ENCODE measurements around the gene SLX4IP. TPM values are rescaled to one million over a fixed set of nuclear protein-coding genes. Genes with fewer than 3 reads are reported as not detected.

Gene SLX4IP
- total RNA-seq, 1 experiment from 2014 or later: 5.4 TPM

- intact Hi-C loops (cut with micrococcal nuclease; ENCODE audit: unreplicated experiment): loop anchor here (2.0 kb wide), 1 partner anchor 69 kb away; no protein-coding TSS in a partner anchor
- no peak for TF ChIP-seq CTCF (IDR thresholded peaks at IDR 0.05; ENCODE audit: unreplicated experiment)
- H3K4me3 Mint-ChIP-seq (ENCODE audit: low read depth, unreplicated experiment): no peak overlapping the region
- no peaks in the 10 kb centered on the region for H3K36me3 Mint-ChIP-seq (ENCODE audit: insufficient read depth, unreplicated experiment)
- CTCF ChIA-PET: no interaction called here
- no peak for DNase-seq
- H3K4me1 Mint-ChIP-seq (ENCODE audit: low read depth, unreplicated experiment): peaks cover 25% of the 10 kb centered on the region
- H3K27ac Mint-ChIP-seq (ENCODE audit: unreplicated experiment): peak overlapping the region; percentile 17
- peaks cover 7% of the 10 kb centered on the region for H3K9me3 Mint-ChIP-seq (ENCODE audit: low read depth, unreplicated experiment)
- no peaks in the 10 kb centered on the region for H3K27me3 Mint-ChIP-seq (ENCODE audit: unreplicated experiment)
- no TSS peak for BruUV-seq (replicated peaks)
Measured at GRCh38 chr20:10467681-10468339, 32.7 kb downstream of the SLX4IP start.

GRCh38 chr20:10468340-10468845, 33.3 kb downstream of the SLX4IP start:
- Mint-ChIP-seq H3K4me3 (ENCODE audit: low read depth, unreplicated experiment) (no peak overlapping the region), H3K36me3 (ENCODE audit: insufficient read depth, unreplicated experiment) (no peaks in the 10 kb centered on the region), H3K4me1 (ENCODE audit: low read depth, unreplicated experiment) (peaks cover 19% of the 10 kb centered on the region), H3K27ac (ENCODE audit: unreplicated experiment) (peak overlapping the region; percentile 17), H3K9me3 (ENCODE audit: low read depth, unreplicated experiment) (peaks cover 2% of the 10 kb centered on the region), H3K27me3 (ENCODE audit: unreplicated experiment) (no peaks in the 10 kb centered on the region)
- intact Hi-C loops (cut with micrococcal nuclease; ENCODE audit: unreplicated experiment): loop anchor here (2.0 kb wide), 1 partner anchor 68 kb away; no protein-coding TSS in a partner anchor
- CTCF ChIA-PET: no interaction called here
- no peak for TF ChIP-seq CTCF (IDR thresholded peaks at IDR 0.05; ENCODE audit: unreplicated experiment)
- DNase-seq: no peak
- BruUV-seq (replicated peaks): no TSS peak

GRCh38 chr20:10469056-10469455, 34.0 kb downstream of the SLX4IP start:
- CTCF ChIA-PET: no interaction called here
- Mint-ChIP-seq H3K4me3 (ENCODE audit: low read depth, unreplicated experiment) (no peak overlapping the region), H3K4me1 (ENCODE audit: low read depth, unreplicated experiment) (peaks cover 16% of the 10 kb centered on the region), H3K27me3 (ENCODE audit: unreplicated experiment) (no peaks in the 10 kb centered on the region), H3K9me3 (ENCODE audit: low read depth, unreplicated experiment) (peaks cover 2% of the 10 kb centered on the region), H3K27ac (ENCODE audit: unreplicated experiment) (no peak overlapping the region), H3K36me3 (ENCODE audit: insufficient read depth, unreplicated experiment) (no peaks in the 10 kb centered on the region)
- no TSS peak for BruUV-seq (replicated peaks)
- intact Hi-C loops (cut with micrococcal nuclease; ENCODE audit: unreplicated experiment): loop anchor here (2.0 kb wide), 1 partner anchor 68 kb away; no protein-coding TSS in a partner anchor
- no peak for TF ChIP-seq CTCF (IDR thresholded peaks at IDR 0.05; ENCODE audit: unreplicated experiment)
- no peak for DNase-seq

- DNase-seq: peak; percentile 11
- H3K9me3 Mint-ChIP-seq (ENCODE audit: low read depth, unreplicated experiment): peaks cover 1% of the 10 kb centered on the region
- H3K4me1 Mint-ChIP-seq (ENCODE audit: low read depth, unreplicated experiment): peaks cover 16% of the 10 kb centered on the region
- no peak overlapping the region for H3K27ac Mint-ChIP-seq (ENCODE audit: unreplicated experiment)
- CTCF ChIA-PET: no interaction called here
- no TSS peak for BruUV-seq (replicated peaks)
- no peak overlapping the region for H3K4me3 Mint-ChIP-seq (ENCODE audit: low read depth, unreplicated experiment)
- TF ChIP-seq CTCF (IDR thresholded peaks at IDR 0.05; ENCODE audit: unreplicated experiment): no peak
- intact Hi-C loops (cut with micrococcal nuclease; ENCODE audit: unreplicated experiment): loop anchor here (2.0 kb wide), 1 partner anchor 67 kb away; no protein-coding TSS in a partner anchor
- H3K36me3 Mint-ChIP-seq (ENCODE audit: insufficient read depth, unreplicated experiment): no peaks in the 10 kb centered on the region
- no peaks in the 10 kb centered on the region for H3K27me3 Mint-ChIP-seq (ENCODE audit: unreplicated experiment)
Measured at GRCh38 chr20:10469599-10469998, 34.5 kb downstream of the SLX4IP start.
